GM19438 (cell line): ENCODE results near the gene TREML4.

Experiments
- ATAC-seq: cut with Tn5 transposase; IDR thresholded peaks from one replicate; pipeline ENCODE4 v1.9.1; 2021; ENCODE audit warnings: low read depth; ENCODE audit not compliant: unreplicated experiment

Gene TREML4

DNA sequence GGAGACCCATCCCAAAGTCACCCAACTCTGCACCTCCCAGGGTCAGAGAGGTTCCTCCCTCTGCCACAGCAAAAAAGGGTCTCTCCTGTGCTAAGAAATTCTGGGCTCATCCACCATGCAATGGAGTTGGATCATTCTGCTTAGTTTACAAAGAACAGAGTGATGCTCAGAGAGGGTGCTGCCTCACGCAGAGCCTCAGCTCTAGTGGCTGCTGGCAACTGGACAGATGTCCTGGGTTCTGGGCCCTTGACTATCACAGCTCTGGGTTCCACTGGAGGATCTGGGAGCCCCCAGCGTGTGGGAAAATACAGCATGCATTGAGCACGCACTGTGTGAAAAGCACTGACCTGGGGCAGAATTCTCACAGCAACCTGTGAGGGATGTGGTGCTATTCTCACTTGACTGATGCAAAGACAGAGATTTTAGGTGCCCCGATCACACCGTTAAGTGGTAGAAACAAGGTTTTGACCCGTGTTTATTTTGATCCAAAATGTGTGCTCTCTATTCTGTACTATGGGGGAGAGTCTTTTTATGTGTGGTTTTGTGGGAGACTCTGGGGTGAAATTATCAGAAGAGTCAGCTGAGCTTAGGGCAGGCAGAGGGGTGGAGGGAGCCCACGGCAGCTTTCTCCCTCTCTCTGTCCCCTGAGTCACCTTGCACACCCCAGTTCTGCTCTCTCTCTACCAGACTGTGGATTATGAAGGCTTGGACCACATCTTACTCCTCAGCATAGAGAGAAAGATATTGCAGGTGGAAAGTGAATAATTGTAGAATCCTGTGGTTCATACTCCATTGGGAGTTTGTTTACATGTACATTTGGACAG, 19.9 kb downstream of the TREML4 start:
- no peak for ATAC-seq

DNA sequence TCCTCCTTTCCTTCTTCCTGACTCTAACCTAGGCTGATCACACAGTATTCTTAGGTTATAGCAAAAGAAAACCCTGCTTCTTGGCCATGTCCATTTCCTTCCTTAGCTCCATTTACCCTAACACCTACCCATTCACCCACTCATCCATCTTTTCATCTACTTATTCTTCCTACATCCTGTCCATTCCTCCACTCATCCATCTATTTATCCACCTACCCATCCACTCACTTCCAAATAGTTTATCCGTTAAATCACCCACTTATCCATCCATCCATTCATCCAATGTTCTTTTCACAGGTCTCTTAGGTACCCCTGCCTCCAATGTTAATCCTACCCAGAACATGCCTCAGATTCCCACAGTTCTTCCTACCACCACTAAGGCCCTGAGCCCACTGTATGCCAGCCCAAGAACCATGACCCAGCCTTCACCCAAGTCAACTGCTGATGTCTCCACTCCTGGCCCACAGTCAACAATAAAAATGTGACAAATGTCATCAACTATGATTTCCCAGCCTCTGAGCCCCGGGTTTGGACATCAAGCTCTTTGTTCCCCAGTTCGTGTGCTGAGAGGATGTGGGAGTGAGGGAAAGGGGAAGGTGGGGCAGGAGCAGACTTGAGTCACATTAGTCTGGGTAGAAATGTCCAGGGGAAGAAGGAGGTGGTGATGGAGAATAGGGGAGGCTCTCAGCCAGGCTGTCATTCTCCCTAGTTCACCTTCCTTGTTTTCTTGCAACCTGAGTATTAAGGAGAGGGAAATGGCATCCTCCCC, 24.4 kb downstream of the TREML4 start:
- no peak for ATAC-seq

GRCh38 chr6:41255110-41255509, 27.0 kb downstream of the TREML4 start:
- ATAC-seq, result no peak

GRCh38 chr6:41255638-41256246, 27.6 kb downstream of the TREML4 start:
- ATAC-seq, result no peak

- no peak for ATAC-seq
Measured at GRCh38 chr6:41256383-41256782, 28.2 kb downstream of the TREML4 start.

DNA sequence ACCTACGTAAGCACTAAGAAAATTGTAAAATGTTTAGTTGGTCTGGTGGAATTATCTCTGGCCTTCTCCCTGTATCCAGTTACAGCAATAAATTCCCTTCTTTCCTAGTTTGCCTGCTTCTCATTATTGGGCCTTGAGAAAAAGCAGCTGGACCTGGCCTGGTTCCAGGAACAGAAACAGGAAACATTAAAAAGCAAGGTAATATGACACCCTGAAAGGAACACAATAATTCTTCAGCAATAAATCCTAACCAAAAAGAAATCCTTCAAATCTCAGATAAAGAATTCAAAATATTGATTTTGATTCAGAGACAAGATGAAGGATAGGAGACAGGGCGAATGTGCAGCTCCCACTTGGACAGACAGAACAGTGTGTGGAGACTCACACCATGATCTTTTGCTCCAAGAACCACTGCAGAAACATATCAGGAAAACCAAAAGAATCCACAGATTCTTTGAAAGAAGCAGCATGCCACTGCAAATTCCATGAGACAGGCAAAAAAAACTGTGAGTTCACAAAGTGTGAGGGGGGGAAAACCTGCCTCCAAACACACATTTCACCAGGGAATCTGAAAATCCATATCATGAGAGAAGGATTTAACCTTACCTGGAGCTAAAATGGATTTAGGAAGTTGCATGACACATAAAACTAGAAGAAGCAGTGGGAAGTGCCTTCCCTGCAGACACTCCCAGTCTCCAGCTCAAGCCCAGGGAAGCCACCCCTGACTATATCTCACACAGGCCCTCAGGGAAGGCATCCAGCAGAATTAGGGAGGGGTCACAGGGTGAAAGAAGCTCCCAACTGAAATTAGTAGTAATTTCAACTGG, 29.4 kb downstream of the TREML4 start:
- no peak for ATAC-seq

- no peak for ATAC-seq
Measured at GRCh38 chr6:41258196-41258493, 30.0 kb downstream of the TREML4 start.

DNA sequence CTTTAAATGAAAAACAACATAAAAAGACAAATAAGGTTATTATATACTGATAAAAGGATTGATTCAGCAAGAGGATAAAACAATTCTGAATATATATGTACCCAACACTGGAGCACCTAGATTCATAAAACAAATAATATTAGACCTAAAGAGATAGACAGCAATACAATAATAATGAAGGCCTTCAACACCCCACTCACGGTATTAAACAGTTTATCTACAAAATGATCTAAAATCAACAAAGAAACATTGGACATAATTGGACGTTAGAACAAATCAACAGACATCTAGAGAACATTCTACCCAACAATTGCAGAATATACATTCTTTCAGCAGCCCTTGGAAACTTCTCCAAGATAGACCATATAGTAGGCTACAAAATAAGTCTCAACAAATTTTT, 34.3 kb downstream of the TREML4 start:
- ATAC-seq, result no peak

DNA sequence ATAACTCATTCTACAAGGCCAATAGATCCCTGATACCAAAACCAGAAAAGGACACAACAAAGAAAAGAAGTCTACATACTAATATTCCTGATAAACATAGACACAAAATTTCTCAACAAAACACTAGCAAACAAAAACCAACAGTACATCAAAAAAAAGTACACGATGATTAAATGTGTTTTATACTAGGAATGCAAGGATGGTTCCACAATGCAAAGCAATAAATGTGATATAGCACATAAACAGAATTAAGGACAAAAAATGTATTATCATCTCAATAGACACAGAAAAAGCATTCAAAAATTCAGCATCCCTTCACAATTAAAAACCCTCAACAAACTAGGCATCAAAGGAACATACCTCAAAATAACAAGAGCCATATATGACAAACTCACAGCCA, 35.1 kb downstream of the TREML4 start:
- ATAC-seq, result no peak

DNA sequence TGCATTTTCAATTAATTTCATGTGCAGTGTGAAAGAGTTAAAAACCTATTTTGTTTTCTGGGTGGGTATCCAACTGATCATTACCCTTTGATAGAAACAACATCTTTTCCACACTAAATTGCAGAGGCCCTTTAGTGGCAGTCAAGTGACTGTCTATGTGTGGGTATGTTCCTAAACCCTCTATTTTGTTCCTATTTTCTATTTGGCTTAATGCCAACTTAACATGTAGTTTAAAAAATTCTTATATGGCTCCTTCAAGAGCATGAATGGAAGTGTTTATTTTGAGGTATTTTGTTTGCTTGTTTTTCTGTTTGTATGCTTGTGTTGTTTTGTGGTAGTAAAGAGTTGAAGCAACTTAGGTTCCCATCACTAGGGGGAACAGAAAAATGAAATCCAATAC, 38.4 kb downstream of the TREML4 start:
- ATAC-seq, result no peak

- ATAC-seq, result no peak
Measured at GRCh38 chr6:41268478-41268877, 40.3 kb downstream of the TREML4 start.

DNA sequence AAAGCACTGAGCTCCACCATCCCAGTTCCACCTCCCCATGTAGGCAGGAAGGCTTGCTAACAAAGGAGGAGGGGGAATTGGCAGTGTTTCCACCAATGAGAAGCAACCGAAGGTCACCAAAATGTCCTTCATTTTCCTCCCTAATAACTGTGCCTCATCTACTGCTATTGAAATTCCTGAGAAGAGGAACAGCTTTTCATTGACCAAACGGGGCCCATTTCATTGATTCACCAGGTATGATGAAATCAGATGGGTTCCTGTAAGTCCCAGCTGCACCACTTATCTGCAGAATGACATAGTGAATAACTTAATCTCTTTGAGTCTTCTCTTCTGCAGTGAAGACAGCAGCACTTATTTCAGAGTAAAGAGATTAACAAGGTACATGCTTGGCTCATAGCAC, 41.0 kb downstream of the TREML4 start:
- no peak for ATAC-seq

DNA sequence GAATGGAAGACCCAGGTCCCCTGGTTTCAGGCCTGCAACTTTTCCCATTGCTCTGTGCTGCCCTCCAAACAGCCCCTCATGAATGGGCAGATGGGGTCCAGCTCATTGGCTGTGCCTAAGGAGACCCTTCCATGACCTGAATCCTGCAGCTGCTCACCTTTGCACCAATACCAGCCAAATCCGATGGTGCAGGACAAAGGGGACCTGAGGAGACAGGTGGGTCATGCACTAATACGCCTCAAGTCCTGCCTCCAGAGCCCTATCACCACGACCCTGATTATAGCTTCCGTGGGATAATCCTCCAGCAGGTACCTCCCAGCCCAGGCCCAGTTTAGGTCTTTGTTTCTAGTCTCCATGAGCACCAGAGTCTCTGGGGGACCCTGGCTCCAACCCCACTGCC, 41.6 kb downstream of the TREML4 start:
- no peak for ATAC-seq

DNA sequence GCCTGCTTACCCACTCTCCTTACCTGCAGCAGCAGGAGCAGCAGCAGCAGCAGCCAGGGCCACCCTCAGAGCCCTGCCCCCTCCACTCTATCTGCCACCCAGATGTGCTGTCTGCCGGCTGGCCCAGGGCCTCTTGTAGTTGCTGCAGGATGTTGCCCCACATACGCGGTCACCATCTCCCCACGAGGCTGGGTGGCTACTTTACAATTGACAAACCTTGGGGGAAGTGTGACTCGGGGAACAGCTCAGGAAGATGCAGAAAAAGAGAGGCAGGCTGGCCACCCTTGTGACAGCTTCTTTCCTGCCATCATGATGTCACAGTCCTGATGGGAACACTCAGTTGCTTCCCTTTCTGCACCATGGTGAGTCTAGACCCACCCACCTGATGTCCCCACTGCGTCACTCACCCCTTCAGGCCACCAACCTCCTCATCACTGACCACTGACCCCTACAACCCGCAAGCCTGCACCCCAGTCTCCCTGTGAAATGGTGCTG, 43.8 kb downstream of the TREML4 start:
- no peak for ATAC-seq

GRCh38 chr6:41272591-41273240, 44.6 kb downstream of the TREML4 start:
- no peak for ATAC-seq

- no peak for ATAC-seq
Measured at GRCh38 chr6:41273714-41274113, 45.6 kb downstream of the TREML4 start.

- no peak for ATAC-seq
Measured at GRCh38 chr6:41274256-41274655, 46.1 kb downstream of the TREML4 start.

DNA sequence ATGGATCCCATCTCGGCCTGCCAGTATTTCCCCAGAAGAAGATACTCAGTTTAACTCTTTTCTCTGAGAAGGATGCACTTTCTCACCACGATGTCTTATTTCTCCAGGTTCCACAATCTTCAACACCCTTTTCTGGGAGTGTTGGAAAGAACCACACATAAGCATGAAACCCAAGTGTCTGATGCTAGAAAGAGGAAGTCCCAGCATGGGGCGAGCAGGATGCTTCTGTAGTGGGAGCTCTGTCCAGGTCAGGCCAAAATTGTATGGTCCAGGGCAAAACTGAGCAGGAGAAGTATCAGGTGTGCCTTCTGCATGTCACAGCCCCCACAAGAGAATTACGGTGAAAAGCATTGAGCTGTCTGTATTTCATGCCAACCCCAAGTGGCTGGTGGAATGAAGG, 47.3 kb downstream of the TREML4 start:
- ATAC-seq, result no peak

GRCh38 chr6:41277605-41278004, 49.5 kb downstream of the TREML4 start:
- no peak for ATAC-seq

GRCh38 chr6:41278699-41279405, 50.7 kb downstream of the TREML4 start:
- ATAC-seq, result no peak
